ENCODE results near the gene AARSD1. TPM values are rescaled to one million over a fixed set of nuclear protein-coding genes. Genes with fewer than 3 reads are reported as not detected.
A peak's percentile ranks its signal among the peaks of the same experiment; 100 is the strongest.
"Not testable (repeated sequence)": the region's sequence is repeated elsewhere in the genome, so short reads cannot be mapped to it uniquely, and the experiment has no call there.

AARSD1 gene
- total RNA-seq, 1 donor from 2014 or later: 73.9 TPM

GRCh38 chr17:43006639-43007551 lies 42.6 kb upstream of the AARSD1 start, which contains the start of gene IFI35:
Gene IFI35 (plus strand): TSS chr17:43006784. CDS start chr17:43006948, 164 bp downstream.
- Mint-ChIP-seq H3K4me1 (ENCODE audit: low read depth, unreplicated experiment) (peaks cover 5% of the 10 kb centered on the region), H3K9me3 (ENCODE audit: unreplicated experiment) (peaks cover 3% of the 10 kb centered on the region), H3K27ac (ENCODE audit: unreplicated experiment) (peak within 1 kb of the TSS; percentile 64), H3K27me3 (ENCODE audit: unreplicated experiment) (peaks cover 7% of the 10 kb centered on the region), H3K36me3 (ENCODE audit: unreplicated experiment) (no peaks in the 10 kb centered on the region), H3K4me3 (ENCODE audit: unreplicated experiment) (peak within 1 kb of the TSS; percentile 49)
- TF ChIP-seq CTCF (IDR thresholded peaks at IDR 0.05; ENCODE audit: partially characterized antibody, unreplicated experiment): no peak
- peak; percentile 68 for DNase-seq

- Mint-ChIP-seq H3K4me1 (ENCODE audit: low read depth, unreplicated experiment) (peaks cover 7% of the 10 kb centered on the region), H3K27ac (ENCODE audit: unreplicated experiment) (peak overlapping the region; percentile 43), H3K27me3 (ENCODE audit: unreplicated experiment) (no peaks in the 10 kb centered on the region), H3K36me3 (ENCODE audit: unreplicated experiment) (no peaks in the 10 kb centered on the region), H3K9me3 (ENCODE audit: unreplicated experiment) (peaks cover 7% of the 10 kb centered on the region), H3K4me3 (ENCODE audit: unreplicated experiment) (no peak overlapping the region)
- TF ChIP-seq CTCF (IDR thresholded peaks at IDR 0.05; ENCODE audit: partially characterized antibody, unreplicated experiment): no peak
- no peak for DNase-seq
These were observed 39.4 kb upstream of the AARSD1 start for GRCh38 chr17:43003542-43004172.

GRCh38 chr17:43000894-43001293 lies 36.6 kb upstream of the AARSD1 start:
- not testable (repeated sequence) for H3K4me1 Mint-ChIP-seq (ENCODE audit: low read depth, unreplicated experiment); H3K36me3 Mint-ChIP-seq (ENCODE audit: unreplicated experiment); H3K27me3 Mint-ChIP-seq (ENCODE audit: unreplicated experiment); H3K4me3 Mint-ChIP-seq (ENCODE audit: unreplicated experiment); DNase-seq
- Mint-ChIP-seq H3K27ac (ENCODE audit: unreplicated experiment) (peak overlapping the region; percentile 28), H3K9me3 (ENCODE audit: unreplicated experiment) (peaks cover 16% of the 10 kb centered on the region)

GRCh38 chr17:42999003-42999525 lies 34.8 kb upstream of the AARSD1 start:
- TF ChIP-seq CTCF (IDR thresholded peaks at IDR 0.05; ENCODE audit: partially characterized antibody, unreplicated experiment): no peak
- H3K4me3 Mint-ChIP-seq (ENCODE audit: unreplicated experiment): peak overlapping the region; percentile 99
- H3K36me3 Mint-ChIP-seq (ENCODE audit: unreplicated experiment): no peaks in the 10 kb centered on the region
- no peak for DNase-seq
- H3K9me3 Mint-ChIP-seq (ENCODE audit: unreplicated experiment): peaks cover 16% of the 10 kb centered on the region
- peaks cover 3% of the 10 kb centered on the region for H3K27me3 Mint-ChIP-seq (ENCODE audit: unreplicated experiment)
- H3K4me1 Mint-ChIP-seq (ENCODE audit: low read depth, unreplicated experiment): peaks cover 8% of the 10 kb centered on the region
- H3K27ac Mint-ChIP-seq (ENCODE audit: unreplicated experiment): peak overlapping the region; percentile 97

GRCh38 chr17:42997984-42998938 lies 34.0 kb upstream of the AARSD1 start, which contains the start of gene RPL27:
Gene RPL27 (plus strand): TSS chr17:42998419. CDS start chr17:42998751, 332 bp downstream.
- peaks cover 9% of the 10 kb centered on the region for H3K4me1 Mint-ChIP-seq (ENCODE audit: low read depth, unreplicated experiment)
- H3K9me3 Mint-ChIP-seq (ENCODE audit: unreplicated experiment): peaks cover 16% of the 10 kb centered on the region
- peak; percentile 84 for TF ChIP-seq CTCF (IDR thresholded peaks at IDR 0.05; ENCODE audit: partially characterized antibody, unreplicated experiment)
- peak within 1 kb of the TSS; percentile 97 for H3K27ac Mint-ChIP-seq (ENCODE audit: unreplicated experiment)
- H3K27me3 Mint-ChIP-seq (ENCODE audit: unreplicated experiment): peaks cover 3% of the 10 kb centered on the region
- no peaks in the 10 kb centered on the region for H3K36me3 Mint-ChIP-seq (ENCODE audit: unreplicated experiment)
- H3K4me3 Mint-ChIP-seq (ENCODE audit: unreplicated experiment): peak within 1 kb of the TSS; percentile 99
- peak; percentile 92 for DNase-seq

All from glutamatergic neuron (in vitro differentiated cells).